Endometrial microvascular endothelial cells (primary cell): ENCODE data around the gene FILIP1. TPM values are rescaled to one million over a fixed set of nuclear protein-coding genes. Genes with fewer than 3 reads are reported as not detected.

Experiments
- in situ Hi-C: cut with HindIII; loops from 2 replicates; pipeline ENCODE4 v1.10.0; 2017; ENCODE audit warnings: low sequenced_read_pairs, low pct_unique_long_range_greater_than_20kb; ENCODE audit errors: inconsistent ontology term
- total RNA-seq: library from RNA; depleted of rRNA; stranded (reverse); fragments of >200 nt; gene quantifications from one replicate; pipeline ENCODE4 v1.2.3, GENCODE V29; 2015; ENCODE audit errors: inconsistent ontology term

The FILIP1 gene
- total RNA-seq, 1 donor from 2014 or later: 0.09 TPM

GRCh38 chr6:75267461-75267860 is 226.1 kb downstream of the FILIP1 start:
- in situ Hi-C loops: loop anchor here (25.0 kb wide), 1 partner anchor 245 kb away; no protein-coding TSS in a partner anchor

GRCh38 chr6:75266716-75267291 is 226.8 kb downstream of the FILIP1 start:
- in situ Hi-C loops: loop anchor here (25.0 kb wide), 1 partner anchor 245 kb away; no protein-coding TSS in a partner anchor

GRCh38 chr6:75263401-75263750 is 230.2 kb downstream of the FILIP1 start:
- in situ Hi-C loops: loop anchor here (25.0 kb wide), 1 partner anchor 249 kb away; no protein-coding TSS in a partner anchor

- in situ Hi-C loops: loop anchor here (25.0 kb wide), 1 partner anchor 249 kb away; no protein-coding TSS in a partner anchor
These were observed 230.7 kb downstream of the FILIP1 start for GRCh38 chr6:75262716-75263400.

GRCh38 chr6:75261299-75261698 is 232.3 kb downstream of the FILIP1 start:
- in situ Hi-C loops: loop anchor here (25.0 kb wide), 1 partner anchor 251 kb away; no protein-coding TSS in a partner anchor

- in situ Hi-C loops: loop anchor here (25.0 kb wide), 1 partner anchor 255 kb away; no protein-coding TSS in a partner anchor
These were observed 236.1 kb downstream of the FILIP1 start for GRCh38 chr6:75257343-75258087.

GRCh38 chr6:75250552-75250951 is 243.0 kb downstream of the FILIP1 start:
- in situ Hi-C loops: loop anchor here (25.0 kb wide), 1 partner anchor 262 kb away; no protein-coding TSS in a partner anchor

GRCh38 chr6:75249837-75250236 is 243.8 kb downstream of the FILIP1 start:
- in situ Hi-C loops: loop anchor here (25.0 kb wide), 1 partner anchor 262 kb away; no protein-coding TSS in a partner anchor

GRCh38 chr6:75246386-75246785 is 247.2 kb downstream of the FILIP1 start:
- in situ Hi-C loops: no loop called here

- in situ Hi-C loops: no loop called here
These were observed 249.5 kb downstream of the FILIP1 start for GRCh38 chr6:75244063-75244584.

- in situ Hi-C loops: no loop called here
These were observed 250.1 kb downstream of the FILIP1 start, which contains the start of gene COX7A2 for GRCh38 chr6:75243333-75244062. COX7A2 (minus strand) TSS chr6:75243801; CDS start chr6:75243734, 67 bp downstream.

Other genes starting within 250 kb of the FILIP1 start
- 381 TPM for gene COX7A2, start 250.0 kb downstream of the FILIP1 start, total RNA-seq
- 313 TPM for gene TMEM30A, start 209.0 kb downstream of the FILIP1 start, total RNA-seq
- gene SENP6, start 108.1 kb upstream of the FILIP1 start, total RNA-seq: 34.0 TPM